Measurements from ENCODE around the gene SHC2. TPM values are rescaled to one million over a fixed set of nuclear protein-coding genes. Genes with fewer than 3 reads are reported as not detected.
"Not testable (repeated sequence)": the region's sequence is repeated elsewhere in the genome, so short reads cannot be mapped to it uniquely, and the experiment has no call there.

The SHC2 gene
- total RNA-seq, 1 donor from 2014 or later, result not detected

- intact Hi-C loops (cut with micrococcal nuclease), result no loop called here
Measured at GRCh38 chr19:492091-492531, 31.3 kb upstream of the SHC2 start.

DNA sequence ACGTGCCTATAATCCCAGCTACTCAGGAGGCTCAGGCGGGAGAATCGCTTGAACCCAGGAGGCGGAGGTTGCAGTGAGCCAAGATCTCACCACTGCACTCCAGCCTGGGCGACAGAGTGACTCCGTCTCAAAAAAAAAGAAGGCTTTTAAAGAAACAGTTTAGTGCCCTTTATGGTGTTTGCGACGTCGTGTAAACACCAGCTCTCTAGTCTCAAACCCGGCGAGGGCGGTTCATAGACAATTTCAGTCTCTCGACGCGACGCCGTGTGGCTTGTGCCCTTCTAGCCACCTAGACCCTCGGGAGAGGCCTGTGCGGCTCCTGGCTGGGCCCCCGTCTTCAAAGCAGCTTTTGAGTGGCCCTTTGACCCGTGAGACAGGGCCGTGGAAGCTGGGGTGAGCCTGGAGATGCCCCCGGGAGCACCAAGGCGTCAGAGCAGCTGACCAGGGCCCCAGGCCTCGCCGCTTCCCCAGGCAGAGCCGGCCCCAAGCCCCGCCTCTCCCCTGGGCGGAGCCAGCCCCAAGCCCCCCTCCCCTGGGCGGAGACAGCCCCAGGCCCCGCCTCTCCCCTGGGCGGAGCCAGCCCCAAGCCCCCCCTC lies 30.4 kb upstream of the SHC2 start:
- intact Hi-C loops (cut with micrococcal nuclease), result no loop called here

DNA sequence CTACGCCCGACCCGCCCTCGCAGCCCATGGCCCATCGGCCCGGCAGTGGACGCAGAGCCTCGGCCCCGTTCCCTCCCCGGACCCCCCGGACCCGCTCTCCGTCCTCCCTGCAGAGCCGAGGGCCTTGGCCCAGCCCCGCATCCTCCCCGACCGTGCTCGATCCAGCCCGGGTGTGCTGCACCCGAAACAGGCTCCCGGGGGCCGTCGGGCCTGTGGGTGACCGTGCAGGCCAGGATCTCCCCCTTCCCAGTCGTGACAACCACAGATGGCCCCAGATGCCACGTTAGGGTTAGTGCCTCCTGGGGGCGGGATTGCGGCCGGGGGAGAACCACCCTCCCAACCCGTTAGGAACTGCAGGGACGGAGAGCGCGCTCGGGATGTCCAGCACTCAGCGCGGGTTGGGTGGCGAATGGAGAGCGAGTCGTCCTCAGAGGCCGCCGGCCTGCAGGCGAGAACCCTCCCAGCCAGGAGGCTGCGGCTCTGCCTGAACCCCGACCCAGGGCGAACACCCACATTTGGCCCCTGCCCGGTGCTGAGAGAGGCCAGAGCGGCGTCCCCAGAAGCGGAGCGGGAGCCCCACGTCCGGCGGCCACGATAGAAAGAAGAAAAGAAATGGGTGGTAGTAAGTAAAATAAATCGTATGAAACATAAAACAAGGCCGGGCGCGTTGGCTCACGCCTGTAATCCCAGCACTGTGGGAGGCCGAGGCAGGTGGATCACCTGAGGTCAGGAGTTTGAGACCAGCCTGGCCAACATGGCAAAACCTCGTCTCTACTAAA lies 28.8 kb upstream of the SHC2 start:
- intact Hi-C loops (cut with micrococcal nuclease), result loop anchor here (1.0 kb wide), 1 partner anchor 17 kb away; no protein-coding TSS in a partner anchor

- intact Hi-C loops (cut with micrococcal nuclease), result loop anchor here (1.0 kb wide), 1 partner anchor 18 kb away; no protein-coding TSS in a partner anchor
Measured at GRCh38 chr19:488505-489417, 27.9 kb upstream of the SHC2 start.

- intact Hi-C loops (cut with micrococcal nuclease), result no loop called here
Measured at GRCh38 chr19:485583-486236, 24.9 kb upstream of the SHC2 start.

- intact Hi-C loops (cut with micrococcal nuclease), result no loop called here
Measured at GRCh38 chr19:485077-485476, 24.2 kb upstream of the SHC2 start.

DNA sequence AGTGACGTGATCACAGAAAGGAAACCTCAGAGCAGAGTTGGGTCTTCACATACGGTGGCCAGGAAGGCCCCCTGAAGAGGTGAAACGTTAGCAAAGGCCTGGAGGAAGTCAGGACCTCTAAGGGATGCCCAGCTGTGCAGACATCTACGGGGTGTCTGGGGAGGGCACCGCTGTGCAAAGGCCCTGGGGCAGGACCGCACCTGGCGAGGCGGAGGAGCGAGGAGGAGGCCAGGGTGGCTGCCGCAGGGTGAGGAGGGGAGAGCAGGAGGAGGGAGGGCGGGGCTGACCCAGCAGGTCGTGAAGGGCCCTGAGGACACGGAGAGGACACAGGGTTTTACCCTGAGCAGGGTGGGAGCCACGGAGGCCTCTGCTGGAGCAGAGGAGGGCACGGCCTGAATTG lies 23.7 kb upstream of the SHC2 start:
- intact Hi-C loops (cut with micrococcal nuclease), result no loop called here

DNA sequence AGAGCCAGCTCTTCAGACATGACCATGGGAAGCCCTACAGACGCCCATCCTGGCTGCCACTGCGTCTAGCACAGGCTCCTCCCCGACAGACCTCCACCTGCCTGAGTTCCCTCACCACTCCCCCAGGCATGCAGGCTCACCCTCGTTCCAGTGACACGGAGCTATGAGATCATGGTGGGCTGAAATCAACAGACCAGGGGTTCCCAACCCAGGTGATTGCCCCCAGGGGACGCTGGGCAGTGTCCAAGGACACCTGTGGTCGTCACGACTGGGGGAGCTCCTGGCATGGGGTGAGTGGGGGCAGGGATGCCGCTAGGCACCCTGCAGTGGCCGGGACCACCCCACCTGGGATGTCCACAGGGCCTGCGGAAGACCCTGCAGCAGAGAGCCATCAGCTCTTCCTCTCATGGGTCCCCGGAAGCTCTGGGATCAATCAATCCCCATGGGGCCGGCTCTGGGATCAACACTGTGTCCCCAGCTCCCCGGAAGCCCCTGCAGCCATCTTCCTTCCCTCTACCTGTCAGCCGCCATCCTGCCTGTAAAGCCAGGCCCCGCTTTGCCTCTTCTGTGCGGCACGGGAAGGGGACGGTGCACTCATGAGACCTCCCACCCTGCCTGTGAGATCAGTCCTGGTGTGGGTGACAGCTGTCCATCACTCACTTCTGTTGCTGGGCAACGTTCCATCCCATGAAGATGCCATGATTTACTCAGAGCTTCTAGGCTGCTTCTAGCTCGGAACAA lies 22.7 kb upstream of the SHC2 start:
- intact Hi-C loops (cut with micrococcal nuclease), result no loop called here

DNA sequence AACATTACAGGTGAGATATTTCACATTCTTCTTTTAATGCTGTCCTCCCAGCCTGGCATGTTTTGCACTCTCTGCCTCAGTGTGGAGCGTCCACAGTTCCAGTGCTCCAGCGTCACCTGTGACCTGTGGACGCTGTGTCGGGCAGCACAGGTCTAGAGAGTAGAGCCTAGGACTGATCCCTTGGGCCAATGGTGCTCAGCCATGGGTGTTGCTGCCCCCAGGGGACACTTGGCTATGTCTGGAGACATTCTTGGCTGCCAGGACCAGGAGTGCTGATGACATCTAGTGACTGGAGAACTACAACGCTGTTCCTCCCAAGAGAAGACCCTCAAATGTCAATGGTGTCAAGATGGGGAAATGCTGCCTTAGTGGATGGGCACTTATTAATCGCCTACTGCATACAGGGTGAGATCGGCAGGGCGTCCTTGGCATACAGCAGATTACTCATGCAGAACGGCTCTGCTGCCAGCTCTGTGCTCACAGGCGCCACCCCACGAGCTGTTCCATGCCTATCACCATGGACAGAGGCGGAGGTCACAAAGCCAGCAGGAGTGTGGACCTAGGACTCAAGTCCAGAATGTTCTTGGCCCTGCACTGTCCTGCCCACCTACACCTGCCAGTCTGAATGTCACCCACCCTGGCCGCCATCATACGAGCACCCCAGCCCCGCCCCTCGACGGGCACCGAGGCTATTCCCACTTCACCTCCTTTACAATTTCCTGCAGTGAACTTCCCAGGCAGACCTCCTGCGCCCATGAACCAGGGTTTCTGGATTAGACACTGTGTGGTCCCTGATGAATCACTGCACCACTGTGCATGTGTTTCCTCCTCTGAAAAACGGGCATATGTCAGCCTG lies 21.6 kb upstream of the SHC2 start:
- intact Hi-C loops (cut with micrococcal nuclease), result no loop called here

- intact Hi-C loops (cut with micrococcal nuclease), result not testable (repeated sequence)
Measured at GRCh38 chr19:481100-481499, 20.3 kb upstream of the SHC2 start.

DNA sequence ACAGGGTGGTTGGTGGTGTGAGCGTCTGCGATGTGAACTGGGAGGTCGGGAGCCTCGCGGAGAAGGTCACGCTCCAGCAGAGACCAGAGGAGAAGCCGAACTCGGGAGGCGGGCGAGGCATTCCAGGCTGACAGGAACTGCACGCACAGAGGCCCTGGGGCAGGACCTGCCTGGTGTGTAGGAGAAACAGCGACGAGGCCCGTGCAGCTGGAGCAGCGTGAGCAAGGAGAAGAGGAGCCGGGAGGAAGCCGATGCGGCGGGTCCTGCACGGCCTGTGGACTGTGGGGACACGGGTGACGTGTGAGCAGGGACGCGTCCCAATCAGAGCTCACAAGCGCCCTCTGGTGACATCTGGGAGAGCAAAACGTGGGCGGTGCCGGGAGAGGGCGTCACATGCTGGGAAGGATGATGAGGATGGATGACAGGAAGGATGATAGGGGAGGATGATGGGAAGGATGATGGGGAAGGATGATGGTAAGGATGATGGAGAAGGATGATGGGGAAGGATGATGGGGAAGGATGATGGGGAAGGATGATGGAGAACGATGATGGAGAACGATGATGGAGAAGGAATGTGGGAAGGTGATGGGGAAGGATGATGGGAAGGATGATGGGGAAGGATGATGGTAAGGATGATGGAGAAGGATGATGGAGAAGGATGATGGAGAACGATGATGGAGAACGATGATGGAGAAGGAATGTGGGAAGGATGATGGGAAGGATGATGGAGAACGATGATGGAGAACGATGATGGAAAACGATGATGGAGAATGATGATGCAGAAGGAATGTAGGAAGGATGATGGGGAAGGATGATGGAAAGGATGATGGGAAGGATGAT lies 19.4 kb upstream of the SHC2 start:
- intact Hi-C loops (cut with micrococcal nuclease), result no loop called here

DNA sequence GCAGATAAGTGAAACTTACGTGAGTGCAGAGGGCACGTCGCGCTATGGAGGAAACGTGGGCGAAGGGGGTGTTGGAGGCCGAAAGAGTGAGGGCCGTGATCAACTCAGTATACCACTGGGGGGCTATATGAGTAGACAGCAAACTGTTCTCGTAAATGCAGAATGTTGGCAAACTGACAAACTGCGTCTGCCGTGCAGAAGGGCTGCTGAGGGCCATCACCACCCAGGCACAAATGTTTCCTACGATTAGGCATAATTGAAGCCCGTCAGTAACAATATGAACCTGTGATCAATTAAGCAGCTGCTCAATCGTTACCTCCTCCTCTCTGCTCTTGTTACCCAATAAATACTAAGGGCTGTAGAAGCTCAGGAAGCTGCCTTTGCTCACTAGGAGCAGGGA lies 18.1 kb upstream of the SHC2 start:
- intact Hi-C loops (cut with micrococcal nuclease), result no loop called here

DNA sequence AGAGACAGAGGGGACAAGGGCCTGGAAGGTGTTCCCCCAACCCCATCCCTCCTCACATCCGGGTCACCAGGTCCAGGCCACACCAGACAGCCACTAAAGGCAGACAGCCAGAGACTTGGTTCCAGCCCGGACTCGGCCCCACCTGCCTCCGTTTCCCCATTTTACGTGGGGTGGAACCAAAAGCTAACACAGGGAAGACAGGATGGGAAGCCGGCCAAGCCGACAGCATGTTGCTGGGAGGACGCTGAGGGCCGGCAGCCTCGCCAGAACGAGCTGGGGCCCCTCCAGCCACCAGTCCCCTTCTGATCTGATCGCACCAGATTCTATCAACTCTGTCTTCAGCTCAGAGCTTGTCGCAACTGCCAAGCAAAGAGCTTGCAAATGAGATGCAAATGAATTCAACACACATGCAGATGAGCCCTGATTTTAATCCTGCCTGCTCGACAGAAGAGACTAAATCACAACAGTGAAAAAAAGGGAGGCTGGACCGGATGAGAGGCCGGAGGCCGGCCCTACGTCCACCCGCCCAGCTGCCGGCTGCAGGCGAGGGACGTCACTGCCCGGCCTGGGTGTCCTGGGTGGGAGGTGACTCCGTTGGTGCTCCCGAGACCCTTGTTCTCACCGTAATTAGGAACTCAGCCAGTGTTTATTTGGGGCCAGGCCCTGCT lies 17.5 kb upstream of the SHC2 start:
- intact Hi-C loops (cut with micrococcal nuclease), result no loop called here

GRCh38 chr19:475360-475759 lies 14.5 kb upstream of the SHC2 start:
- intact Hi-C loops (cut with micrococcal nuclease), result no loop called here

GRCh38 chr19:474126-475078 lies 13.6 kb upstream of the SHC2 start:
- intact Hi-C loops (cut with micrococcal nuclease), result no loop called here

GRCh38 chr19:472005-472858 lies 11.4 kb upstream of the SHC2 start:
- intact Hi-C loops (cut with micrococcal nuclease), result no loop called here

Data from T-helper 2 cell treated with Interferon-gamma antibody and Interleukin-4, amounts not matched to agents 100 ng/mL and 5 ng/mL, for 36 hours (primary cell).